GM06990 (cell line): ENCODE measurements around the gene COMMD9.

Experiments
- DNase-seq: peaks from one replicate; pipeline ENCODE4 v3.0.0-alpha.2; 2011; ENCODE audit not compliant: insufficient read length; ENCODE audit errors: extremely low read depth
- H3K27me3 ChIP-seq: replicated peaks from 2 replicates; pipeline ENCODE4 v1.6.0; 2011; ENCODE audit warnings: low read length; ENCODE audit not compliant: control insufficient read depth, insufficient read depth
- H3K36me3 ChIP-seq: 2 replicates; pipeline ENCODE4 v1.5.1; 2011; ENCODE audit warnings: low read length; ENCODE audit not compliant: control insufficient read depth, insufficient read depth
- H3K4me3 ChIP-seq: replicated peaks from 2 replicates; pipeline ENCODE4 v1.5.1; 2011; ENCODE audit warnings: low read depth, mild to moderate bottlenecking, control low read depth, low read length
- CTCF ChIP-seq: IDR thresholded peaks from 2 replicates; pipeline ENCODE4 v1.5.1; 2011; ENCODE audit warnings: low read length, control low read depth, mild to moderate bottlenecking, inconsistent platforms; ENCODE audit not compliant: insufficient read depth, poor library complexity, severe bottlenecking

COMMD9 gene

GRCh38 chr11:36306888-36307287 is 17.7 kb upstream of the COMMD9 start:
- Histone ChIP-seq H3K27me3 (no peaks in the 10 kb centered on the region), H3K4me3 (no peak overlapping the region), H3K36me3 (no peaks in the 10 kb centered on the region)
- DNase-seq: no peak
- TF ChIP-seq CTCF: peak; percentile 42

GRCh38 chr11:36305047-36305446 is 15.8 kb upstream of the COMMD9 start:
- H3K36me3 ChIP-seq: no peaks in the 10 kb centered on the region
- TF ChIP-seq CTCF: no peak
- no peak overlapping the region for H3K4me3 ChIP-seq
- no peak for DNase-seq
- no peaks in the 10 kb centered on the region for H3K27me3 ChIP-seq

GRCh38 chr11:36304351-36304750 is 15.1 kb upstream of the COMMD9 start:
- no peak overlapping the region for H3K4me3 ChIP-seq
- no peak for DNase-seq
- TF ChIP-seq CTCF: no peak
- no peaks in the 10 kb centered on the region for H3K36me3 ChIP-seq
- no peaks in the 10 kb centered on the region for H3K27me3 ChIP-seq

- Histone ChIP-seq H3K36me3 (no peaks in the 10 kb centered on the region), H3K4me3 (no peak overlapping the region), H3K27me3 (no peaks in the 10 kb centered on the region)
- no peak for DNase-seq
- no peak for TF ChIP-seq CTCF
Measured at GRCh38 chr11:36300650-36301049, 11.4 kb upstream of the COMMD9 start.

- no peak for TF ChIP-seq CTCF
- no peaks in the 10 kb centered on the region for H3K36me3 ChIP-seq
- no peak for DNase-seq
- no peak overlapping the region for H3K4me3 ChIP-seq
- H3K27me3 ChIP-seq: no peaks in the 10 kb centered on the region
Measured at GRCh38 chr11:36296884-36297543, 7.8 kb upstream of the COMMD9 start.

- no peak for TF ChIP-seq CTCF
- H3K27me3 ChIP-seq: no peaks in the 10 kb centered on the region
- H3K4me3 ChIP-seq: no peak within 1 kb of the TSS
- no peak for DNase-seq
- H3K36me3 ChIP-seq: no peaks in the 10 kb centered on the region
Measured at GRCh38 chr11:36295926-36296325, 6.7 kb upstream of the COMMD9 start, which contains the start of gene PRR5L. Gene PRR5L (plus strand): TSS chr11:36296288. CDS start chr11:36401122, 104,834 bp downstream.
